GM06990 (cell line): Measurements from ENCODE around the gene TM9SF4.
"Not testable (repeated sequence)": the region's sequence is repeated elsewhere in the genome, so short reads cannot be mapped to it uniquely, and the experiment has no call there.

Source experiments
- DNase-seq: peaks from one replicate; pipeline ENCODE4 v3.0.0-alpha.2; 2011; ENCODE audit not compliant: insufficient read length; ENCODE audit errors: extremely low read depth
- H3K27me3 ChIP-seq: replicated peaks from 2 replicates; pipeline ENCODE4 v1.6.0; 2011; ENCODE audit warnings: low read length; ENCODE audit not compliant: control insufficient read depth, insufficient read depth
- H3K36me3 ChIP-seq: 2 replicates; pipeline ENCODE4 v1.5.1; 2011; ENCODE audit warnings: low read length; ENCODE audit not compliant: control insufficient read depth, insufficient read depth
- H3K4me3 ChIP-seq: replicated peaks from 2 replicates; pipeline ENCODE4 v1.5.1; 2011; ENCODE audit warnings: low read depth, mild to moderate bottlenecking, control low read depth, low read length
- CTCF ChIP-seq: IDR thresholded peaks from 2 replicates; pipeline ENCODE4 v1.5.1; 2011; ENCODE audit warnings: low read length, control low read depth, mild to moderate bottlenecking, inconsistent platforms; ENCODE audit not compliant: insufficient read depth, poor library complexity, severe bottlenecking

Gene TM9SF4

GRCh38 chr20:32165836-32166545, 56.5 kb downstream of the TM9SF4 start:
- Histone ChIP-seq H3K36me3 (peaks cover 26% of the 10 kb centered on the region), H3K27me3 (no peaks in the 10 kb centered on the region), H3K4me3 (no peak overlapping the region)
- DNase-seq = no peak
- no peak for TF ChIP-seq CTCF

- Histone ChIP-seq H3K36me3 (peaks cover 21% of the 10 kb centered on the region), H3K4me3 (no peak overlapping the region), H3K27me3 (no peaks in the 10 kb centered on the region)
- no peak for DNase-seq
- no peak for TF ChIP-seq CTCF
Measured at GRCh38 chr20:32167552-32167951, 58.0 kb downstream of the TM9SF4 start.

- TF ChIP-seq CTCF = no peak
- Histone ChIP-seq H3K4me3 (no peak overlapping the region), H3K36me3 (peaks cover 20% of the 10 kb centered on the region), H3K27me3 (no peaks in the 10 kb centered on the region)
- DNase-seq = no peak
Measured at GRCh38 chr20:32168184-32168910, 58.8 kb downstream of the TM9SF4 start.

GRCh38 chr20:32177696-32178095, 68.2 kb downstream of the TM9SF4 start:
- H3K36me3 ChIP-seq, H3K4me3 ChIP-seq, DNase-seq, H3K27me3 ChIP-seq: not testable (repeated sequence)

- no peaks in the 10 kb centered on the region for H3K36me3 ChIP-seq
- TF ChIP-seq CTCF = no peak
- no peak for DNase-seq
- no peaks in the 10 kb centered on the region for H3K27me3 ChIP-seq
- H3K4me3 ChIP-seq = no peak overlapping the region
Measured at GRCh38 chr20:32179515-32179914, 70.0 kb downstream of the TM9SF4 start.

- Histone ChIP-seq H3K27me3 (no peaks in the 10 kb centered on the region), H3K36me3 (no peaks in the 10 kb centered on the region), H3K4me3 (no peak overlapping the region)
- DNase-seq = no peak
- TF ChIP-seq CTCF = no peak
Measured at GRCh38 chr20:32179934-32180333, 70.4 kb downstream of the TM9SF4 start.
